HEK293T (cell line): ENCODE measurements around the gene SCUBE3.

Experiments used
- CTCF ChIA-PET: fragments of 350-600 bp; formaldehyde crosslinking; extraction: SDS; loops from one replicate; lab custom pipeline; 2021; ENCODE audit warnings: antibody characterized with exemption, inconsistent platforms; lab: Yijun Ruan, JAX
- POLR2A ChIA-PET: fragments of 350-600 bp; formaldehyde crosslinking; extraction: SDS; loops from one replicate; lab custom pipeline; 2020; ENCODE audit warnings: antibody characterized with exemption, inconsistent platforms; lab: Yijun Ruan, JAX
- DNase-seq: peaks from one replicate; pipeline ENCODE4 v3.0.0; 2012; ENCODE audit warnings: mixed read lengths; ENCODE audit errors: extremely low spot score
- ARNT ChIP-seq: fragments of 450-650 bp; IDR thresholded peaks from 2 replicates; pipeline ENCODE4 v1.6.1; 2017; ENCODE audit warnings: mild to moderate bottlenecking
- BHLHE40 ChIP-seq: fragments of 450-650 bp; IDR thresholded peaks from 2 replicates; pipeline ENCODE4 v1.6.1; 2016; ENCODE audit warnings: mild to moderate bottlenecking, moderate library complexity, borderline replicate concordance
- CTBP1 ChIP-seq: fragments of 450-650 bp; IDR thresholded peaks from 2 replicates; pipeline ENCODE4 v1.6.1; 2016; ENCODE audit warnings: borderline replicate concordance
- ELF4 ChIP-seq: fragments of 450-650 bp; IDR thresholded peaks from 2 replicates; pipeline ENCODE4 v1.6.1; 2017; ENCODE audit warnings: antibody characterized with exemption
- FOXA1 ChIP-seq: fragments of 450-650 bp; IDR thresholded peaks from 2 replicates; pipeline ENCODE4 v1.6.1; 2016; ENCODE audit warnings: mild to moderate bottlenecking
- FOXK2 ChIP-seq: fragments of 450-650 bp; IDR thresholded peaks from 2 replicates; pipeline ENCODE4 v1.6.1; 2016; ENCODE audit warnings: mild to moderate bottlenecking
- FOXM1 ChIP-seq: fragments of 450-650 bp; IDR thresholded peaks from 2 replicates; pipeline ENCODE4 v1.6.1; 2017; ENCODE audit warnings: mild to moderate bottlenecking, borderline replicate concordance
- HDGF ChIP-seq: fragments of 450-650 bp; IDR thresholded peaks from 2 replicates; pipeline ENCODE4 v1.6.1; 2017; ENCODE audit warnings: antibody characterized with exemption, borderline replicate concordance
- L3MBTL2 ChIP-seq: fragments of 450-650 bp; conservative IDR thresholded peaks from 2 replicates; pipeline ENCODE4 v1.6.1; 2016; ENCODE audit warnings: mild to moderate bottlenecking
- LEF1 ChIP-seq: fragments of 450-650 bp; IDR thresholded peaks from 2 replicates; pipeline ENCODE4 v1.6.1; 2017; ENCODE audit warnings: mild to moderate bottlenecking, borderline replicate concordance
- NFRKB ChIP-seq: fragments of 450-650 bp; IDR thresholded peaks from 2 replicates; pipeline ENCODE4 v1.6.1; 2016; ENCODE audit warnings: mild to moderate bottlenecking, moderate library complexity
- SP1 ChIP-seq: fragments of 450-650 bp; IDR thresholded peaks from 2 replicates; pipeline ENCODE4 v1.6.1; 2017
- SUZ12 ChIP-seq: fragments of 450-650 bp; IDR thresholded peaks from 2 replicates; pipeline ENCODE4 v1.6.1; 2016; ENCODE audit warnings: mild to moderate bottlenecking
- TARDBP ChIP-seq: fragments of 450-650 bp; IDR thresholded peaks from 2 replicates; pipeline ENCODE4 v1.6.1; 2016
- ZNF384 ChIP-seq: fragments of 450-650 bp; IDR thresholded peaks from 2 replicates; pipeline ENCODE4 v1.6.1; 2016
- TF ChIP-seq, protein P1 (sequence below): fragments of 450-650 bp; IDR thresholded peaks from 2 replicates; pipeline ENCODE4 v1.6.1; 2016

The SCUBE3 gene

DNA sequence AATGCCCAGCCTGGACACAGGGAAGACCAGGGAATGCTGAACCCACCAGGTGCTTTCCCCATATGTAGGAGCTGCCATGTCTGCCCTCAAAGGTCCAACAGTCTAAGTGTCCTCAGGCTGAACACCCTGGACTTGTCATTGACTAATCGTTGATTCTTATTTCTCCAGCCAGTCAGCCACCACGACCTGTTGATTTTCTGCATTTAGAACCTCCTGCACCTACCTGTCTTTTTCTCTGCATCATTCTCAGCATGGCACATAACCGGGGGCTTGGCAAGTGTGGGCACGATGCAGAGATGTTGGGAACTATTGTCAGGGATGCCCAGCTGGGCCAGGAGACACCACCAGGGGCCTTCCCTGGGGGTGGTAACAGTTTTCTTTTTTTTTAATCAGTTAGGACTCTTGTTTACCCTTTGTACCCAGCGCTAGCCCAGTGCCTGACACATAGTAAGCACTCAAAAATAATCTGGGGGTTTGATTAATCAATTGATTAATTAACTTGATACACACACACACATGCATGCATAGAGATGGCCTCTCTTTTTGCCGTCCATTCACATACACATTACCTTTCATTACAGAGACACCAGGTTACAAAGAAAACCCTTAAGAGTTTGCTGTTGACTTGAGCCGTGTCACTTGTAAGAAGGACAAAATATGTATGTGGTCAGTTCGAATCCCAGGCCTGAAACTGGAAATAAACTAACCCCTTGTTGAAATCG, 29.0 kb upstream of the SCUBE3 start:
- ChIA-PET POLR2A (no interaction called here), CTCF (interaction anchor here (0.8 kb wide), 1 partner anchor 21 kb away, joined by 3 read pairs; no protein-coding TSS in a partner anchor)
- no peak for DNase-seq
- no peak for TF ChIP-seq ZNF384
- TF ChIP-seq BHLHE40 = no peak
- TF ChIP-seq, protein P1, sequence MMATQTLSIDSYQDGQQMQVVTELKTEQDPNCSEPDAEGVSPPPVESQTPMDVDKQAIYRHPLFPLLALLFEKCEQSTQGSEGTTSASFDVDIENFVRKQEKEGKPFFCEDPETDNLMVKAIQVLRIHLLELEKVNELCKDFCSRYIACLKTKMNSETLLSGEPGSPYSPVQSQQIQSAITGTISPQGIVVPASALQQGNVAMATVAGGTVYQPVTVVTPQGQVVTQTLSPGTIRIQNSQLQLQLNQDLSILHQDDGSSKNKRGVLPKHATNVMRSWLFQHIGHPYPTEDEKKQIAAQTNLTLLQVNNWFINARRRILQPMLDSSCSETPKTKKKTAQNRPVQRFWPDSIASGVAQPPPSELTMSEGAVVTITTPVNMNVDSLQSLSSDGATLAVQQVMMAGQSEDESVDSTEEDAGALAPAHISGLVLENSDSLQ = no peak
- no peak for TF ChIP-seq FOXM1
- TF ChIP-seq HDGF = no peak
- TF ChIP-seq FOXK2 = no peak
- TF ChIP-seq SP1 = no peak
- no peak for TF ChIP-seq CTBP1

DNA sequence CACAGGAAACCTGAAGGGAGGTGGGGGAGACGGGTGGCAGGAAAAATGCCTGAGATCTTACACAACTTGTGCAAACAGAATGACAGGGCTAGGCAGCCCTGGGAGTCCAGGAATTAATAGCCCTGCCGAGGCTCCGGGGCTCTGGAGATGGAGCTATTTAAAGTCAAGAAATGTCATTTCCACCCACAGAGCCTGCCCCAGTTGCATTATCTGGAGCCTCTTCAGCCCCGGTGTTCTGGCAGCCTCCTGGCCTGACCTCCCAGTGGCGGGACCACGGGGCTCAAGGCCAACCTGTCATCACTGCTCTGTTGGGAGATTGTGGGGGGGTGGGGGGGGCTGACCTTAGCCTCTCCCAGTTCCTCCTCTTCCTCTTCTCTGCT, 28.5 kb upstream of the SCUBE3 start:
- POLR2A ChIA-PET = no interaction called here
- CTCF ChIA-PET = interaction anchor here (0.8 kb wide), 1 partner anchor 20 kb away, joined by 3 read pairs; no protein-coding TSS in a partner anchor
- no peak for DNase-seq
- TF ChIP-seq CTBP1 (no peak), ARNT (no peak), ZNF384 (no peak), SUZ12 (no peak), BHLHE40 (no peak), L3MBTL2 (no peak), ELF4 (no peak), FOXA1 (no peak), FOXK2 (no peak), SP1 (no peak), NFRKB (no peak), FOXM1 (no peak), LEF1 (no peak), HDGF (no peak), TARDBP (no peak)
- TF ChIP-seq, protein P1 = no peak

DNA sequence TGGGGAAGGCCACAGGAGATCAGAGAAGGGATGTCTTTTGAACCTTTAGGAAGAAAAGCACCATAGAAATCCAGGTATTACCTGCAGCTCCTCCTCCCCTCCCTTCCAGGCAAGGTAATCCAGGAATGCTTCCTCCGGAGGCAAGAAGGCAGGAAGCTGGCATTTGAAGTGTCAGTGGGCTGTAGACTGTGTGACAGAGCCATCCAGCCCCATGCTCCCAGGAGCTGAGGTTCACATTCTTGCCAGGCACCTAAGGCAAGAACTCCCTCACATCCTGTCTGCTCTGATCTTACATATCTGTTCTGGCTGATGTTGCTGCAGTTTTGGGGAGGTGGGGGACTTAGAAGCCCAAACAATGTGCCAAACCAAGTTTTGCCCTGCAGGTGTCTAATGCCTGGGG, 27.8 kb upstream of the SCUBE3 start:
- TF ChIP-seq SUZ12 (no peak), NFRKB (no peak), CTBP1 (no peak), LEF1 (no peak), SP1 (no peak)
- ChIA-PET POLR2A (no interaction called here), CTCF (no interaction called here)
- DNase-seq = no peak

DNA sequence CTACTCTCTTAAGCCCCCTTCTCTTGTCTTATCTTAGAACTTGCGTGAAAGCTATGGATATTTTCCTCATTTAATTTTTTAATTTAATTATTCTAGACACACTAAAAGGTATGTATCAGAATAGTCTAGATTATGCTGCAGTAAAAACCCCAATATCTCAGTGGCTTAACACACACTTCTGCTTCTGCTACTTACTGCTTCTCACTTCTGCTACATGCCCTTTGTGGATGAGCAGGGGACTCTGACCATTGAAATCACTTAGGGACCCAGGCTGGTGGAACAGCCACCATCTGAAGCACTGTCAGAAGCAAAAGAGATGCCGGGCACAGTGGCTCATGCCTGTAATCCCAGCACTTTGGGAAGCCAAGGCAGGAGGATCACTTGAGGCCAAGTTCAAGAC, 27.2 kb upstream of the SCUBE3 start:
- CTCF ChIA-PET = no interaction called here
- TF ChIP-seq CTBP1 (no peak), ZNF384 (no peak), ELF4 (no peak), FOXM1 (no peak), FOXA1 (no peak), BHLHE40 (no peak)
- DNase-seq = no peak
- POLR2A ChIA-PET = interaction anchor here (0.6 kb wide), 1 partner anchor 216 kb away, joined by 3 read pairs; no protein-coding TSS in a partner anchor

DNA sequence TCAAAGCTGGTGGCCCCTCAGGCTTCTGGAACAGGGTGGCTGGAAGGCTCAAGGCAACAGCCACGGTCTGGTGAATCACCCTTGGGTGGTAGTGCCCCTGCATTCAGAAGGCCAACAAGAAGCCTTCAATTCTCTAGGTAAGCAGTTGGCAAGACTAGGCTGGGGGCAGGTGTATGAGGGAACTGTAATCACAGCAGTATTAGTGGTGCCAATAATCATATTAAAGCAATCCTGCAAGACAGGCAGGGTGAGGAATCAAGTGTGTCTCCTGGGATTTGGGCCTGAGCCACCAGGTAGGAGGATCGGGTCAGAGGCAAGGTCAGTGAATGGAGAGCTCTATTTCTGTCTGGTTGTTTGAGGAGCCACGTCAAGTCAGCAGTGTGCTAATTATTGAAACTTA, 24.9 kb upstream of the SCUBE3 start:
- ChIA-PET POLR2A (no interaction called here), CTCF (no interaction called here)
- no peak for TF ChIP-seq LEF1
- no peak for TF ChIP-seq SP1
- no peak for TF ChIP-seq NFRKB
- TF ChIP-seq ZNF384 = no peak
- no peak for TF ChIP-seq BHLHE40
- no peak for TF ChIP-seq HDGF
- TF ChIP-seq, protein P1 = no peak
- no peak for TF ChIP-seq SUZ12
- TF ChIP-seq FOXM1 = no peak
- TF ChIP-seq TARDBP = no peak
- no peak for TF ChIP-seq ARNT
- TF ChIP-seq L3MBTL2 = no peak
- no peak for TF ChIP-seq ELF4
- TF ChIP-seq FOXK2 = no peak
- no peak for TF ChIP-seq FOXA1
- no peak for TF ChIP-seq CTBP1
- no peak for DNase-seq

DNA sequence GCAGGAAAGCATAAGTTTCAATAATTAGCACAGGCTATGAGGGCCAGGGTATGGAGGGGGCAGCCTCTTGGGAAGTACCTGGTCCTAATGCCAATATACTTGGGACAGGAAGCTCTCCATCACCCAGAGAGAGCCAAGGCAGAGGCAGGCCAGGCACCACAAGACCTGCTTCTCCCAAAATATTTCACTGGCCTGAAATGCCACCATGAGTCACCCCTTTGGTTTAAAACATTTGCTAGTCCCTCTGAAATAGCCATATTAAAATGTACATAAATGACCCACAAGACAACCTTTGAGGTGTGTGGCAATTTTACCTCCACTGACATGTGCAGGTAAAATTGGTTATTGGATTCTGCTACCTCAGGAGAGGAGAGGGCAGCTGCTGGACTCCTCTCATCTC, 23.4 kb upstream of the SCUBE3 start:
- ChIA-PET CTCF (interaction anchor here (1.7 kb wide), 1 partner anchor 15 kb away, joined by 6 read pairs; no protein-coding TSS in a partner anchor), POLR2A (no interaction called here)
- TF ChIP-seq FOXM1 (no peak), TARDBP (no peak), SUZ12 (no peak), FOXK2 (no peak), HDGF (no peak), ELF4 (no peak), FOXA1 (no peak), L3MBTL2 (no peak), SP1 (no peak), ARNT (no peak), BHLHE40 (no peak), CTBP1 (no peak), ZNF384 (no peak), NFRKB (no peak)
- TF ChIP-seq, protein P1 = no peak

More for the DNA sequence above, 23.4 kb upstream of the SCUBE3 start:
- DNase-seq = no peak
